H9 (cell line): ENCODE results near the gene CENPO. TPM values are rescaled to one million over a fixed set of nuclear protein-coding genes. Genes with fewer than 3 reads are reported as not detected.
A peak's percentile ranks its signal among the peaks of the same experiment; 100 is the strongest.

Experiments
- DNase-seq: peaks from one replicate; pipeline ENCODE4 v3.0.0-alpha.2; 2017
- H2AFZ ChIP-seq: one replicate; pipeline ENCODE4 v1.6.1; 2013; ENCODE audit warnings: mild to moderate bottlenecking, low read length, control low read depth, moderate library complexity
- H2AK5ac ChIP-seq: 2 replicates; pipeline ENCODE4 v1.6.1; 2013; ENCODE audit warnings: low read length, control low read depth, mixed read lengths; ENCODE audit not compliant: insufficient read length
- H2BK120ac ChIP-seq: one replicate; pipeline ENCODE4 v1.6.1; 2013; ENCODE audit warnings: low read depth, mild to moderate bottlenecking, low read length, control low read depth, inconsistent platforms; ENCODE audit not compliant: poor library complexity, severe bottlenecking
- H2BK12ac ChIP-seq: 2 replicates; pipeline ENCODE4 v1.6.1; 2013; ENCODE audit warnings: low read length, control low read depth, mixed read lengths, low read depth; ENCODE audit not compliant: insufficient read length
- H2BK15ac ChIP-seq: 2 replicates; pipeline ENCODE4 v1.6.1; 2013; ENCODE audit warnings: low read depth, low read length, control low read depth
- H2BK20ac ChIP-seq: one replicate; pipeline ENCODE4 v1.6.1; 2013; ENCODE audit warnings: low read depth, mild to moderate bottlenecking, low read length, control low read depth, inconsistent platforms; ENCODE audit not compliant: poor library complexity, severe bottlenecking
- H2BK5ac ChIP-seq: 2 replicates; pipeline ENCODE4 v1.6.1; 2013; ENCODE audit warnings: low read length, control low read depth, mixed read lengths; ENCODE audit not compliant: insufficient read length
- H3K14ac ChIP-seq: 2 replicates; pipeline ENCODE4 v1.6.1; 2013; ENCODE audit warnings: low read length, control low read depth; ENCODE audit not compliant: insufficient read depth
- H3K18ac ChIP-seq: 2 replicates; pipeline ENCODE4 v1.6.1; 2013; ENCODE audit warnings: low read depth, mild to moderate bottlenecking, mixed read lengths, low read length, control low read depth; ENCODE audit not compliant: insufficient read length
- H3K23ac ChIP-seq: 2 replicates; pipeline ENCODE4 v1.6.1; 2013; ENCODE audit warnings: low read length, control low read depth, mixed read lengths, low read depth; ENCODE audit not compliant: insufficient read length
- H3K23me2 ChIP-seq: 2 replicates; pipeline ENCODE4 v1.6.1; 2013; ENCODE audit warnings: low read depth, mild to moderate bottlenecking, mixed read lengths, low read length, control low read depth; ENCODE audit not compliant: insufficient read length, poor library complexity, severe bottlenecking
- H3K27ac ChIP-seq: 2 replicates; pipeline ENCODE4 v1.5.1; 2013; ENCODE audit warnings: low read length, control low read depth, mixed read lengths, low read depth; ENCODE audit not compliant: insufficient read length
- H3K27me3 ChIP-seq: 2 replicates; pipeline ENCODE4 v1.6.1; 2013; ENCODE audit warnings: low read length, control low read depth, inconsistent platforms; ENCODE audit not compliant: insufficient read depth
- H3K4ac ChIP-seq: 2 replicates; pipeline ENCODE4 v1.6.1; 2013; ENCODE audit warnings: low read depth, mild to moderate bottlenecking, control low read depth, inconsistent platforms, low read length, moderate library complexity
- H3K4me1 ChIP-seq: 2 replicates; pipeline ENCODE4 v1.6.1; 2013; ENCODE audit warnings: low read length, control low read depth, inconsistent platforms; ENCODE audit not compliant: insufficient read depth
- H3K4me2 ChIP-seq: 2 replicates; pipeline ENCODE4 v1.6.1; 2013; ENCODE audit warnings: low read length, control low read depth, mixed read lengths; ENCODE audit not compliant: insufficient read length, insufficient read depth
- H3K56ac ChIP-seq: 2 replicates; pipeline ENCODE4 v1.6.1; 2013; ENCODE audit warnings: low read depth, mild to moderate bottlenecking, mixed read lengths, low read length, control low read depth; ENCODE audit not compliant: insufficient read length
- H3K79me1 ChIP-seq: 2 replicates; pipeline ENCODE4 v1.6.1; 2013; ENCODE audit warnings: low read depth, mild to moderate bottlenecking, moderate library complexity, low read length, control low read depth, inconsistent platforms; ENCODE audit not compliant: insufficient read depth, poor library complexity, severe bottlenecking
- H3K79me2 ChIP-seq: 2 replicates; pipeline ENCODE4 v1.6.1; 2013; ENCODE audit warnings: low read length, control low read depth, inconsistent platforms; ENCODE audit not compliant: insufficient read depth
- H3K9ac ChIP-seq: 2 replicates; pipeline ENCODE4 v1.6.1; 2013; ENCODE audit warnings: low read length, control low read depth, mixed read lengths; ENCODE audit not compliant: insufficient read length; ENCODE audit errors: extremely low read depth
- H3K9me3 ChIP-seq: one replicate; pipeline ENCODE4 v1.6.1; 2013; ENCODE audit warnings: low read depth, low read length, inconsistent platforms; ENCODE audit not compliant: control insufficient read depth
- H3T11ph ChIP-seq: one replicate; pipeline ENCODE4 v1.6.1; 2013; ENCODE audit warnings: mild to moderate bottlenecking, low read length, control low read depth, inconsistent platforms
- H4K20me1 ChIP-seq: one replicate; pipeline ENCODE4 v1.6.1; 2013; ENCODE audit not compliant: control insufficient read depth, insufficient read length, insufficient read depth
- H4K5ac ChIP-seq: 2 replicates; pipeline ENCODE4 v1.6.1; 2013; ENCODE audit warnings: low read depth, mild to moderate bottlenecking, mixed read lengths, low read length, control low read depth; ENCODE audit not compliant: insufficient read length
- H4K8ac ChIP-seq: replicated peaks from 2 replicates; pipeline ENCODE4 v1.6.1; 2013; ENCODE audit warnings: low read length, control low read depth, mixed read lengths, low read depth; ENCODE audit not compliant: insufficient read length
- H4K91ac ChIP-seq: 2 replicates; pipeline ENCODE4 v1.6.1; 2013; ENCODE audit warnings: low read depth, mild to moderate bottlenecking, moderate library complexity, mixed read lengths, low read length, control low read depth; ENCODE audit not compliant: insufficient read length
- H3K27ac Mint-ChIP-seq, 3 experiments: 2 replicates in 2 of 3; 3 replicates in 1 of 3; pipeline ENCODE4 v1.8.0; 2020 to 2021; ENCODE audit warnings: mixed read lengths in 3 of 3, mild to moderate bottlenecking in 1 of 3, moderate library complexity in 1 of 3
- H3K27me3 Mint-ChIP-seq: 2 replicates; pipeline ENCODE4 v1.8.0; 2021; ENCODE audit warnings: low read depth, mild to moderate bottlenecking, moderate library complexity, mixed read lengths
- H3K36me3 Mint-ChIP-seq, 3 experiments: 2 replicates in 2 of 3; 3 replicates in 1 of 3; pipeline ENCODE4 v1.8.0; 2020 to 2021; ENCODE audit warnings: low read depth in 3 of 3, mixed read lengths in 3 of 3; ENCODE audit not compliant: insufficient read depth in 1 of 3
- H3K4me1 Mint-ChIP-seq, 2 experiments: 2 replicates each; pipeline ENCODE4 v1.8.0; 2020; ENCODE audit warnings: mixed read lengths in 2 of 2
- H3K4me3 Mint-ChIP-seq, 2 experiments: 2 replicates in 1 of 2; 3 replicates in 1 of 2; pipeline ENCODE4 v1.8.0; 2020 to 2021; ENCODE audit warnings: mild to moderate bottlenecking in 2 of 2, mixed read lengths in 2 of 2, moderate library complexity in 1 of 2
- H3K9me3 Mint-ChIP-seq, 2 experiments: 2 replicates in 1 of 2; 3 replicates in 1 of 2; pipeline ENCODE4 v1.8.0; 2020; ENCODE audit warnings: mild to moderate bottlenecking in 2 of 2, mixed read lengths in 2 of 2, moderate library complexity in 1 of 2
- CTCF ChIP-seq: fragments of 200-600 bp; sonication (generic); conservative IDR thresholded peaks from 3 replicates; pipeline ENCODE4 v1.8.0; 2021; ENCODE audit warnings: antibody characterized with exemption, mild to moderate bottlenecking
- WGBS: extraction: QIAGEN DNeasy Blood & Tissue Kit; methylation state at CpG from one replicate; pipeline ENCODE4 v1.1.7; 2013; ENCODE audit warnings: missing lambda C conversion rate, low lambda C conversion rate, mixed read lengths; ENCODE audit not compliant: insufficient read length; ENCODE audit errors: extremely low coverage; 5-methylcytosine and 5-hydroxymethylcytosine counted together
- total RNA-seq: library from RNA; stranded (reverse); gene quantifications from 2 replicates; pipeline ENCODE4 v1.2.1, GENCODE V29; 2021

Gene CENPO
- total RNA-seq, 1 experiment from 2014 or later = 49.5 TPM

DNA sequence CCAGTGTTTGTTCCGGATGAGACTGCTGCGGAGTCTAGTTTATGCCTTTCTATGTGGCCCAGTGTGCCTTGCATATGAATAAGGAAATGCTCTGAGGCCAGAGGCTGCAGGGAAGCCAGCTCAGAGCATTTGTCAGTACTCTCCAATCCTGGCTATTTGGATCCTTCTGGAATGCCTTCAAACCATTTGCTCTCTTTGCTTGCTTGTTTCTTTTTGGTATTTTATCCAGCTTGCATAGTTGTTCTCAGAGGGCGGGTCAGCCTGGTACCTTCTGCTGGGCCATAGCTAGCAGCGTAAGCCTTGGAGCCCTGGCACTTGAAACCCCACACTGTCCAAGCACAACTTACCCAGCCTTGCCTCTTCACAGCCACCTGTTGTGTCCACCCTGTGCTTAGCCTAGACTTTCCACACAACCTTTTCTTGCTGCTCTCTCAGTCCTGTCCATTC, 20.5 kb downstream of the CENPO start:
- Histone ChIP-seq H4K91ac (no peak overlapping the region), H2BK20ac (no peak overlapping the region), H3K56ac (no peak overlapping the region), H4K20me1 (no peaks in the 10 kb centered on the region), H3K4ac (no peak overlapping the region), H2BK15ac (no peak overlapping the region), H2BK12ac (no peak overlapping the region), H2BK120ac (no peak overlapping the region), H3K23me2 (no peaks in the 10 kb centered on the region), H3K79me2 (peaks cover 5% of the 10 kb centered on the region; the same call in 1 of the 2 replicates), H3K27ac (no peak overlapping the region), H3K9me3 (no peaks in the 10 kb centered on the region), H3K79me1 (no peaks in the 10 kb centered on the region), H2BK5ac (no peak overlapping the region), H3K4me1 (no peaks in the 10 kb centered on the region), H4K8ac (no peak overlapping the region), H2AK5ac (no peak overlapping the region), H3K14ac (no peak overlapping the region), H3K18ac (no peak overlapping the region), H3K23ac (no peak overlapping the region), H3T11ph (no peak overlapping the region), H2AFZ (no peak overlapping the region), H3K9ac (no peak overlapping the region), H3K27me3 (no peaks in the 10 kb centered on the region), H3K4me2 (no peak overlapping the region), H4K5ac (no peak overlapping the region)
- DNase-seq = no peak
- no peak for TF ChIP-seq CTCF
- Mint-ChIP-seq H3K27me3 (no peaks in the 10 kb centered on the region), H3K4me1 (peaks cover 0 to 7% of the 10 kb centered on the region in 2 experiments; a peak in 3 of 4 replicates), H3K4me3 (no peak overlapping the region), H3K9me3 (peaks cover 0 to 3% of the 10 kb centered on the region in 2 experiments; a peak in 1 of 5 replicates), H3K27ac (peak overlapping the region in 2 of 3 experiments; percentile 57 to 83; a peak in 3 of 7 replicates), H3K36me3 (peaks cover 39 to 74% (median 65%) of the 10 kb centered on the region in 3 experiments; a peak in 6 of 7 replicates)
- WGBS = no CpG with 5 or more reads among the region's 4 CpGs
